Activated effector memory CD4-positive, alpha-beta T cell treated with anti-CD3 and anti-CD28 coated beads, Interleukin-2, amount 50 U/mL, for 16 hours (primary cell): Measurements from ENCODE around the gene ATP11A.

ENCODE experiments used
- DNase-seq: peaks from one replicate; pipeline ENCODE4 v3.0.0-alpha.2; 2020

Gene ATP11A

DNA sequence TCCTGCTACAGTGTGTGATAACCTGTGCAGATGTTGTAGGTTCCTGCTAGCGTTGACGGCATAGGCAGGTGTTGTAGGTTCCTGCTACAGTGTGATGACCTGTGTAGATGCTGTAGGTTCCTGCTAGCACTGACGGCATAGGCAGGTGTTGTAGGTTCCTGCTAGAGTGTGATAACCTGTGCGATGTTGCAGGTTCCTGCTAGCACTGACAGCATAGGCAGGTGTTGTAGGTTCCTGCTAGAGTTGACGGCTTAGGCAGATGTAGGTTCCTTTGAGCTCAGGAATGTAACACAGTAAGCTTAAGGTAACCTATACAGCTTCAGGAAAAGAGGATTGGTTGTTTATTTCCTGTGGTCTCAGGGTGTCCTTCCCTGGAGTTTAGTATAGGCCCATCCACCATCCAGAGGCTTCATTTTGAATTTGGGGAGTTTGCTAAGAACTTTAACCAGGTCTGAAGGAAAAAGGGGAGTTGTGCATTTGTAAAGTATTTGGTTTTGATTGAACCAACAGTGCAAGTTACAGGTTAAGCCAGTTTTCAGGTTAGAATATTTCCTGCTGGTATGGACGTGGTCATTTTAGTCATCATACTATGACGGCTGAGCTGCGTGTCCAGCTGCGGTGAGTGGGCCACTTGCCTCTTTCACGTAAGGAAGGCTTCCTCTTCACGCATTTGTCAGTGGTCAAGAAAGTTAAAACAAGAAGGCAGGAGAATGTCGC, 53.8 kb downstream of the ATP11A start:
- peak; percentile 3 for DNase-seq

GRCh38 chr13:112744168-112745021, 54.6 kb downstream of the ATP11A start:
- DNase-seq = peak; percentile 56

GRCh38 chr13:112746044-112746443, 56.2 kb downstream of the ATP11A start:
- DNase-seq = peak; percentile 14

DNA sequence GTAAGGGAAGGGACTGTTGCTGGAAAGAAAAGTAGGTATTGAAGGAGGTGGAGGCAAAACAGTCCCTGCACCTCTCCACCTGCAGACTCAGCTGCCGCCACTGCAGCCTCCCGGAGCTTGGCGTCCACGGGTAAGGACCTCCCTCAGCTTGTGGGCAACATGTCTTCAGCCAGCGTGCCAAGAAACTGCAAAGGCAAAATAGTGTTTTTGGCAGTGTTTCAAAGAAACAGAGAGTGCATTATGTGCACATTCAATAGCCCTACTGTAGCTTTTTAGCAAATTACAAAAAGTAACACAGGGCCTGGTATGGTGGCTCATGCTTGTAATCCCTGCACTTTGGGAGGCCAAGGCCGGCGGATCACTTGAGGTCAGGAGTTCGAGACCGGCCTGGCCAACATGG, 57.4 kb downstream of the ATP11A start:
- DNase-seq = peak; percentile 43

DNA sequence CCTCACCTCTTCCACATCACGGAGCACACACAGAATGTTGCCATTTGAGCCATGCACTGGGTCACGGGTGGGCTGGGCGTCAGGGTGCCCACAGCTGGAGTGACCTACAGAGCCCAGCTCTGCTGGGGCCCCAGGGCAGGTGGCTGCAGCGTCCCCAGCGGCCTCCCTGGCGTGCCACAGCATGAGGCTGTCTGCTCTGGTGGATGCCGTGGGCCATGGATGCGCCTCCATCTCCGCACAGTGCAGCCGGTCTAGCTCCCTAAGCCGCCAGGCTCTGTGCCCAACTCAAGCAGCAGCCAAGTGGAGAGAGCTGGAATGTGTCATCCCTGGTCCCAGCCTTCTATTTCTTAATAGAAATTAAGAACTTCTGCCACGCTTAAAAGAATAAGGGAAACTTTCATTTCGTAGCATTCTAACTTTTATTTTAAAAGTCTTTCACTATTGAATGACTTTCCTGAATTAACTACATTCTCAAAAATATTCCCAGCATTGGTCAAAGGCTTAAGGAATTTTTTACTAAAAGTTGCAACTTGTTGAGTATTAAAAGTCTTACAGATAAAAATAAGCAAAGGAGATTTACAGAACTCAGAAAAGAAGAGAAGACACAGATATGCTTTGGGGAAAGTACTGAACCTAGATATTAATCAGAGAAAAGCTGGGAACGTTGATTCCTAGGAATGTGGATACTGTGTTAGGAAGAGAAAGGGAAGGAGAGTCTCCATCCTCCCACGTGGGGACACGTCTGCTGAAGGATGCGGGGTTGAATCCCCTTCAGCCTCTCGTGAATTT, 59.3 kb downstream of the ATP11A start:
- peak; percentile 55 for DNase-seq

DNA sequence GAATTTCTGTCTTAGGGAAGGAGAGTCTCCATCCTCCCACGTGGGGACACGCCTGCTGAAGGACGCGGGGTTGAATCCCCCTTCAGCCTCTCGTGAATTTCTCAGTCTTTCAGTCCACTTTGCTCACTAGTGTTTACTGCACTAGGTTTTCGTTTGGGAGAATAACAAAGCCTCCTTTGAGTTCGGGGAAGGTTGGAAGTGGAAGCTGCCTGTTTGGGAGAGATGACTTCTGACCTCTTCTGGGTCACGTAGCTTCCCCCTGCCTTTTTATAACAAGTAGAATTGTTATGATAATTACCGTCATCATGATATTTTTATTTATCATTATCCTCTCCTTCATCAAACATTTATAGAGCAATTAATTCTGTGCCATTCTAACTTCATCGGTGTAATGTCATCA, 60.7 kb downstream of the ATP11A start:
- peak; percentile 17 for DNase-seq

- DNase-seq = peak; percentile 21
Observed at GRCh38 chr13:112751617-112752016, 61.8 kb downstream of the ATP11A start.

- no peak for DNase-seq
Observed at GRCh38 chr13:112752211-112752610, 62.4 kb downstream of the ATP11A start.

DNA sequence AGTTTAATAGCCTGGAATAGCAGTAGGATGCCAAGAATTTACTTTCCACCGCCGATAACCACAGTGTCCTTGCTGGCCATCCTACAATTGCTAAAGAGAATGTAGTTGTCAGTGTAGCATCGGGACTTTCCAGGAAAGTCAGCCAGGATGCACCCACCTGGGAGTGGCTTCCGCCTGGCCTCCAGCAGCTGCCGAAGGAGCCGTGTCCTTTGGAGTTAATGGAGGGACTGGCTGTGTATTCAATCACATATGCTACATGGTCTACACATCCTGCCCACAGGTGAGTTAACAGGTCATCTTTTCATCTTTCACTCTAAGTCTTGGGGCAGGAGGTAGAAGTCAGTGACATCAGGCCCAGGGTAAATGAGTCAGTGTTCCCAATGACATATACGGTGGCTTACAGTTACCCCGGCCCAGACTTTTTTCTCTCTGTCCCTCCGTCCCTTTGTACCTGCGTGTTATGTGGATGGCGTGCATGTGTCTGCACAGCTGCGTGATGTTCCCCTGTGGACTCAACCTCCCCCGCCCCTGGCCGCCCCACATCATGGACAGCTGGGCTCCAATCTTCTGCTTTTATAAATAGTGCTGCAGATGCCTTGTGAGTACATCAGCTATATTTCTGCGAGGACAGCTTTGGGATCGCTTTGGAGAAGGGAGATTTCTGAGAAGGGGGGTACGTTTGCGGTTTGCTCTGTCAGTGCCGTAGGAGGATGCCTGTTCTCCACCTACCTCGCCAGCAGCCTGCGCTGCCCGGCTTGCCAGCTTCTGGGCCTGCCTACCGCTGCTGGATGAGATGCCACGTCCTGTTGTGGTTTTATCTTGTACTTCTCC, 63.1 kb downstream of the ATP11A start:
- DNase-seq = no peak

GRCh38 chr13:112753833-112754232, 64.0 kb downstream of the ATP11A start:
- DNase-seq = no peak

GRCh38 chr13:112754281-112755025, 64.6 kb downstream of the ATP11A start:
- DNase-seq = no peak

DNA sequence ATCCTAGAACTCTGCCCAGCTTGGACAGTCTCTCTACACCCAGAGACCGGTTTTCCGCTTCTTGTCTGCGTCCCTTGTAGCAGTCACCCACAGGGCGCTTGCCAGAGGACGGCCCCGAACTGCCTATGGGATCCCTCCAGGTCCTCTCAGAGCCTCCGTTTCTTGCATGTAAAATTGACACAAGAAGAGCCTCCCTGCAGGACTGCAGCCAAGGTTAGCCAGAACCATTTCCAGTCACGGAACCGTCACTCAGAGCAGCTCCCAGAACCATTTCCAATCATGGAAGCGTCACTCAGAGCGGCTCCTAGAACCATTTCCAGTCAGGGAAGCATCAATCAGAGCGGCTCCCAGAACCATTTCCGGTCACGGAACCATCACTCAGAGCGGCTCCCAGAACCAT, 65.5 kb downstream of the ATP11A start:
- no peak for DNase-seq

DNA sequence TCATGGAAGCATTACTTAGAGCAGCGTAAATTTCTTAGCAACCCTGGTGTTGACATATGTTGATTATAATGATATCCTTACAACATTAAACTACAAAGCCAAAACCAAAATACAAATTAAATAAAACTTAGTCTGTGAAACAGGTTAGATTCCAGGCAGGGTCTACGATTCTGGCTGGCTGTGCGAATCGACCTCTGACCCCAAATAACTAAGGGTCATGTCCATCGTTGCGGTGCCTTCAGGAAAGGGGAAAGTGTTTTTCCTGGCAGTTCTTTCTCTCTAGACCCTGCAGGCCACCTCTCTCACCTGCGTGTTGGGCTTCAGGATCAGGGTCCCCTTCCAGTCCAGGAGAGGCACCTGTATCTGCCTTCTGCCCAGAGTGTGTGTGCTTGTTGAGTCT, 66.2 kb downstream of the ATP11A start:
- no peak for DNase-seq

DNA sequence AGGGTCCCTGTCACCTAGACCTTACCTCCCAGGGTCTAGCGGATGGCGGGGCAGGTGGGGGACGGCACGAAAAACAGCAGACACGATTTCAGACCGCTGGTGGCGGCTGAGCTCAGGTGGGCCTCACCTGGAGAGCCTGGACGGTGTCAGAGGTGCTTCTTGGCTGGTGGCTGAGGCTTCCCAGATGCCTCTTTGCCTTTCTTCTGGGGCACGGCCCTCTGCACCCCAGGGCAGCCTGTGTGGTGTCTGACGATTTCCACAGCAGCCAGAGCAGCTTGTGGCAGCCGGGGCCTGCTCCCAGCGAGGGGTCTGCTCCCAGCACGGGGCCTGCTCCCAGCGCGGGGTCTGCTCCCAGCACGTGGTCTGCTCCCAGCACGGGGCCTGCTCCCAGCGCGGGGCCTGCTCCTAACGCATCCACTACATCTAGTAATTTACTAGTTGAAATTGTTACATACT, 66.7 kb downstream of the ATP11A start:
- DNase-seq = no peak

- no peak for DNase-seq
Observed at GRCh38 chr13:112756967-112757758, 67.3 kb downstream of the ATP11A start.

GRCh38 chr13:112757759-112758086, 67.9 kb downstream of the ATP11A start:
- DNase-seq = peak; percentile 39

DNA sequence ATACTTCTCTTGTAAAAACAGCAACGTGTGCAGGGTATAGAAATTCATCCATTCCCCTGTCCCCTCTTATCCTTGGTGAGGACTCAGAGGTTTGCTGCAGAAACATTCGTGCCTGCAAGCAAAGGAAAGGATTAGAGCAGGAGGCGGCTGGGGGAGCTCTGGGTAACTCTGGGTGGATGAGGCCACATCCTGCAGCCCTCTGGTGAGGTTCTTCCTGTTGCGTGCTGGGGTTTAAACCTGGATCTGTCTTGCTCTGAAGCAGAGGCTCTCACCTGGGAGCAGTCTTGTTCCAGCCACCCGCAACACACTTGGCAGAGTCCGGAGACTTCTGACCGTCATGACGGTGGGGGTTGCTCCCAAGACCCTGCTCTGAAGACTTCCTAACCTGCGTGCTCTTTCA, 69.2 kb downstream of the ATP11A start:
- no peak for DNase-seq

GRCh38 chr13:112759827-112760226, 70.0 kb downstream of the ATP11A start:
- DNase-seq = no peak

DNA sequence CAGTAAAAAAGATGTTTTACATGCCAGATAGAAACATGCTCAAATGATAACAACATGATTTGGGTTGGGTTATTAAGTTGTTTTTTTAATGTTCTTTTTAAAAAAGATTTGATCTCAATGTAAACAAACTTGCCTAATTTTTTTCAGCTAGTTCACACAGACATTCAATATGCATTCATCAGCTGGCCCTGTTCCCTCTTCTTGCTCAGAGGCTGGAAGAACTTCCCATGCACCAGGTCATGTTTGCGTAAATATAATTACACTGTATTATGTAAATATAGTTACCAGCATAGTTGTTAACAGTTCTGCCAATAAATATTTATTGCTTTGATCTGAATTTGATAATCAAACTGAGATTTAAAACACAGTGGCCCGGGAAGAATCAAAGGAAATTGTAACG, 70.6 kb downstream of the ATP11A start:
- DNase-seq = no peak

- no peak for DNase-seq
Observed at GRCh38 chr13:112760931-112761330, 71.1 kb downstream of the ATP11A start.
